ENCODE results near the gene ADGRB2. TPM values are rescaled to one million over a fixed set of nuclear protein-coding genes. Genes with fewer than 3 reads are reported as not detected.

ADGRB2 gene
- total RNA-seq, 1 experiment from 2014 or later, result 10.9 TPM

GRCh38 chr1:31768939-31769704, 5.0 kb upstream of the ADGRB2 start:
- peaks cover 78% of the 10 kb centered on the region for H3K27me3 Mint-ChIP-seq (ENCODE audit: low read depth)
- H3K4me1 Mint-ChIP-seq, result peaks cover 45 to 71% of the 10 kb centered on the region in 2 experiments
- H3K9me3 Mint-ChIP-seq, result no peaks in the 10 kb centered on the region; a peak in 2 of 5 replicates
- H3K27ac Mint-ChIP-seq, result no peak overlapping the region
- H4K91ac ChIP-seq (ENCODE audit: insufficient read length, low read depth, low read length), result no peak overlapping the region
- no peaks in the 10 kb centered on the region for H3K79me2 ChIP-seq (ENCODE audit: insufficient read depth, low read length)
- no peak overlapping the region for H2BK120ac ChIP-seq (ENCODE audit: low read depth, low read length, poor library complexity, severe bottlenecking)
- H3K36me3 Mint-ChIP-seq (ENCODE audit: insufficient read depth in 1 of 3, low read depth in 3 of 3), result no peaks in the 10 kb centered on the region
- no peak overlapping the region for H2BK5ac ChIP-seq (ENCODE audit: insufficient read length, low read length)
- no peaks in the 10 kb centered on the region for H3K9me3 ChIP-seq (ENCODE audit: control insufficient read depth, low read depth, low read length)
- no peak overlapping the region for H2AFZ ChIP-seq (ENCODE audit: low read length)
- no peaks in the 10 kb centered on the region for H3K79me1 ChIP-seq (ENCODE audit: insufficient read depth, low read depth, low read length, poor library complexity, severe bottlenecking)
- H3K27ac ChIP-seq (ENCODE audit: insufficient read length, low read depth, low read length), result no peak overlapping the region
- H3K23ac ChIP-seq (ENCODE audit: insufficient read length, low read depth, low read length), result no peak overlapping the region
- H3K4ac ChIP-seq (ENCODE audit: low read depth, low read length), result no peak overlapping the region
- DNase-seq, result no peak
- no peak overlapping the region for H3T11ph ChIP-seq (ENCODE audit: low read length)
- H3K18ac ChIP-seq (ENCODE audit: insufficient read length, low read depth, low read length), result no peak overlapping the region
- no peak overlapping the region for H3K14ac ChIP-seq (ENCODE audit: insufficient read depth, low read length)
- H3K27me3 ChIP-seq (ENCODE audit: insufficient read depth, low read length), result peaks cover 31% of the 10 kb centered on the region
- H3K4me1 ChIP-seq (ENCODE audit: insufficient read depth, low read length), result no peaks in the 10 kb centered on the region; the same call in 1 of the 2 replicates
- no peak overlapping the region for H3K4me2 ChIP-seq (ENCODE audit: insufficient read depth, insufficient read length, low read length)
- no peak overlapping the region for H3K9ac ChIP-seq (ENCODE audit: extremely low read depth, insufficient read length, low read length)
- H2BK15ac ChIP-seq (ENCODE audit: low read depth, low read length), result no peak overlapping the region
- no peak overlapping the region for H3K56ac ChIP-seq (ENCODE audit: insufficient read length, low read depth, low read length)
- no peak overlapping the region for H2AK5ac ChIP-seq (ENCODE audit: insufficient read length, low read length)
- H4K8ac ChIP-seq (replicated peaks; ENCODE audit: insufficient read length, low read depth, low read length), result no peak overlapping the region
- no peak overlapping the region for H4K5ac ChIP-seq (ENCODE audit: insufficient read length, low read depth, low read length)
- peaks cover 7% of the 10 kb centered on the region for H3K23me2 ChIP-seq (ENCODE audit: insufficient read length, low read depth, low read length, poor library complexity, severe bottlenecking)
- WGBS (ENCODE audit: extremely low coverage, insufficient read length, low lambda C conversion rate), result no CpG with 5 or more reads among the region's 5 CpGs
- H2BK20ac ChIP-seq (ENCODE audit: low read depth, low read length, poor library complexity, severe bottlenecking), result no peak overlapping the region
- no peak overlapping the region for H2BK12ac ChIP-seq (ENCODE audit: insufficient read length, low read depth, low read length)
- TF ChIP-seq CTCF (conservative IDR thresholded peaks at IDR 0.05), result no peak
- no peak overlapping the region for H3K4me3 Mint-ChIP-seq
- no peaks in the 10 kb centered on the region for H4K20me1 ChIP-seq (ENCODE audit: control insufficient read depth, insufficient read depth, insufficient read length)
